Measurements from ENCODE around the gene ATL3.

The ATL3 gene

DNA sequence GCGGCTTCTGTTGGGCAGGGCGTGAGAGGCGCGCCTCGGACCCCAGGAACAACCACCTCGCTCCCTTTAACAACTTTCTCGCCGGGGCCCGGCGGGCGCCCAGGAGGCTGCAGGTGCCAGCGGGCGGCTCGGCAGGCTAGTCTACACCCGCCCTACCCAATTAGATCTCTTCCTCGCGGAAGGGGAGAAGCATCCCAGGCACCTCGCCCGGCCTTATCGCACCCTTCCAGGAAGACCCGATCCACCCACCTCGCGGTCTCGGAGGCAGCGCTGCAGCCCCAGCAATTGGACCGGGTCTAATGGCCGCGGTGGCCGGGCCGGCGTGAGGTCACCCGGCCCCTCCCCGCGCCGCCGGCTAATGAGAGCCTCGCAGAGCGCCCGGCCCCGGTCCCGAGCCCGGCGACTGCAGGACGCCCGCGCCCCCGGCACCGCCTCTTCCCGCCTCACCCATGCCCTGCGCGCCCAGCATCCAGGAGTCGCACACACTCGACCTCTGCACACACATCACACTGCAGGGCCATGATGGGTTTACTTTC is 57.0 kb downstream of the ATL3 start, which contains the start of gene PLAAT3 (continued):
- TF ChIP-seq, protein P1, sequence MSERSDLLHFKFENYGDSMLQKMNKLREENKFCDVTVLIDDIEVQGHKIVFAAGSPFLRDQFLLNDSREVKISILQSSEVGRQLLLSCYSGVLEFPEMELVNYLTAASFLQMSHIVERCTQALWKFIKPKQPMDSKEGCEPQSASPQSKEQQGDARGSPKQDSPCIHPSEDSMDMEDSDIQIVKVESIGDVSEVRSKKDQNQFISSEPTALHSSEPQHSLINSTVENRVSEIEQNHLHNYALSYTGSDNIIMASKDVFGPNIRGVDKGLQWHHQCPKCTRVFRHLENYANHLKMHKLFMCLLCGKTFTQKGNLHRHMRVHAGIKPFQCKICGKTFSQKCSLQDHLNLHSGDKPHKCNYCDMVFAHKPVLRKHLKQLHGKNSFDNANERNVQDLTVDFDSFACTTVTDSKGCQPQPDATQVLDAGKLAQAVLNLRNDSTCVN (tag by site-specific recombination; optimal IDR thresholded peaks at IDR 0.05) = peak; percentile 59
- TF ChIP-seq ZFHX2 (tag by site-specific recombination; conservative IDR thresholded peaks at IDR 0.05) = peak; percentile 15; the same call in 1 of the 2 replicates
- TF ChIP-seq SP7 (tag by site-specific recombination; IDR thresholded peaks at IDR 0.05) = 0 out of 2 replicates have a peak, but pooled peaks have one; percentile 13
- peak; percentile 61; the same call in 1 of the 2 replicates for TF ChIP-seq ZBTB20 (tag by site-specific recombination; IDR thresholded peaks at IDR 0.05)
- TF ChIP-seq KLF7 (tag by site-specific recombination; IDR thresholded peaks at IDR 0.05; ENCODE audit: borderline replicate concordance) = no peak
- TF ChIP-seq ZNF311 (tag by site-specific recombination; IDR thresholded peaks at IDR 0.05; ENCODE audit: borderline replicate concordance) = no peak
- TF ChIP-seq, protein P2, sequence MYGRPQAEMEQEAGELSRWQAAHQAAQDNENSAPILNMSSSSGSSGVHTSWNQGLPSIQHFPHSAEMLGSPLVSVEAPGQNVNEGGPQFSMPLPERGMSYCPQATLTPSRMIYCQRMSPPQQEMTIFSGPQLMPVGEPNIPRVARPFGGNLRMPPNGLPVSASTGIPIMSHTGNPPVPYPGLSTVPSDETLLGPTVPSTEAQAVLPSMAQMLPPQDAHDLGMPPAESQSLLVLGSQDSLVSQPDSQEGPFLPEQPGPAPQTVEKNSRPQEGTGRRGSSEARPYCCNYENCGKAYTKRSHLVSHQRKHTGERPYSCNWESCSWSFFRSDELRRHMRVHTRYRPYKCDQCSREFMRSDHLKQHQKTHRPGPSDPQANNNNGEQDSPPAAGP (tag by site-specific recombination; IDR thresholded peaks at IDR 0.05) = no peak
- no peak for TF ChIP-seq ZNF114 (tag by site-specific recombination; IDR thresholded peaks at IDR 0.05)
- no peak for TF ChIP-seq ZNF558 (tag by site-specific recombination; IDR thresholded peaks at IDR 0.05)
- no peak for TF ChIP-seq ZNF121 (tag by site-specific recombination; IDR thresholded peaks at IDR 0.05)
- TF ChIP-seq ZNF776 (tag by site-specific recombination; IDR thresholded peaks at IDR 0.05; ENCODE audit: borderline replicate concordance) = no peak
- no peak for TF ChIP-seq ZNF184 (tag by site-specific recombination; IDR thresholded peaks at IDR 0.05)
- TF ChIP-seq KLF8 (tag by site-specific recombination; IDR thresholded peaks at IDR 0.05) = peak; percentile 16; the same call in 1 of the 2 replicates
- no peak for TF ChIP-seq HOXD13 (CRISPR knock-in tag; IDR thresholded peaks at IDR 0.05; ENCODE audit: borderline replicate concordance)
- peak; percentile 19; the same call in 1 of the 2 replicates for TF ChIP-seq GLIS2 (tag by site-specific recombination; IDR thresholded peaks at IDR 0.05)
- 0 out of 2 replicates have a peak, but pooled peaks have one; percentile 13 for TF ChIP-seq YY1 (tag by site-specific recombination; IDR thresholded peaks at IDR 0.05)

DNA sequence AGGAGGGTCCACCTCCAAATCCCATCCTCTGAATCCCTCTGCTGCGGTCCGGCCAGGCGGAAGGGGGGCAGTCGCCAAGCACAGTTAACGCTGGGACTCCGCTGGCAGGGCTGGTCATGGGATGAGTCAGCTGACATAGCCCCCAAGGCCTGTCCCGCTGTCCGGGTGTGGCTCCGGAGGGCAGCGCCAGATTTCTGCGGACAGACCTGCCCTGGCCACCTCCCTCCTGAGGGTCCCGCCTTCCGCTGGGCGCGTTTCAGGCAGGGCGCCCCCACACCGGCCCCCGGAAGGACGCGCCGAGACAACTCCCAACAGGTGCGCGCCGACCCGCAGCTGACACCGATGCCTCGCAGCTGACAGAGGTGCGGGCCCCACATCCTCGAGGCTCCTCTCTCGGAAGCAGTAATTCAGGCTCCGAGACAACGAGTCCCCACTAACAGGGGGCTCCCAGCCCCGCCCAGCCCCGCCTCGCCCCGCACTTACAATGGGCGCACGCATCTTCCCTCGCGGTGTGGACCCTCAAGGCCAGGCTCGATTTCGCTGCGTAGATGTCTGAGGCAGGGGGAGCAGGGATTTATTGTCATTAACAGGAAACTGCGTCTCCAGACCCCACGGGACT is 57.5 kb downstream of the ATL3 start:
- Histone ChIP-seq H3K4me1 (ENCODE audit: control insufficient read depth, insufficient read depth, low read length) (no peaks in the 10 kb centered on the region), H3K4me3 (ENCODE audit: low read depth, low read length) (peak overlapping the region; percentile 57), H3K36me3 (ENCODE audit: control insufficient read depth in 2 of 2, insufficient read depth in 1 of 2, low read length in 2 of 2) (no peaks in the 10 kb centered on the region), H3K9me3 (ENCODE audit: control insufficient read depth, insufficient read depth, low read depth, low read length) (no peaks in the 10 kb centered on the region), H3K27ac (ENCODE audit: extremely low read depth, low read depth, low read length) (no peak overlapping the region; the same call in 1 of the 2 replicates)
- CTCF ChIA-PET = no interaction called here
- POLR2A ChIA-PET = no interaction called here
- TF ChIP-seq ZNF660 (tag by site-specific recombination; IDR thresholded peaks at IDR 0.05) (no peak), GLIS2 (tag by site-specific recombination; IDR thresholded peaks at IDR 0.05) (peak; percentile 45; the same call in 1 of the 2 replicates), ZNF707 (tag by site-specific recombination; IDR thresholded peaks at IDR 0.05) (no peak), ZNF549 (tag by site-specific recombination; IDR thresholded peaks at IDR 0.05) (no peak), ZNF335 (tag by site-specific recombination; conservative IDR thresholded peaks at IDR 0.05) (peak; percentile 87), REPIN1 (tag by site-specific recombination; IDR thresholded peaks at IDR 0.05; ENCODE audit: low read depth) (no peak), ZXDB (tag by site-specific recombination; IDR thresholded peaks at IDR 0.05) (peak; percentile 36; the same call in 1 of the 2 replicates), ZNF155 (tag by site-specific recombination; IDR thresholded peaks at IDR 0.05) (no peak), SCRT2 (tag by site-specific recombination; IDR thresholded peaks at IDR 0.05) (peak; percentile 96), ZNF16 (tag by site-specific recombination; IDR thresholded peaks at IDR 0.05; ENCODE audit: low read depth) (no peak), ZSCAN23 (tag by site-specific recombination; IDR thresholded peaks at IDR 0.05) (no peak), SP3 (tag by site-specific recombination; IDR thresholded peaks at IDR 0.05) (peak; percentile 62), SCRT1 (tag by site-specific recombination; IDR thresholded peaks at IDR 0.05; ENCODE audit: borderline replicate concordance) (peak; percentile 71), ZNF138 (tag by site-specific recombination; IDR thresholded peaks at IDR 0.05; ENCODE audit: borderline replicate concordance) (no peak), ZNF394 (tag by site-specific recombination; IDR thresholded peaks at IDR 0.05; ENCODE audit: borderline replicate concordance) (no peak), ZNF501 (tag by site-specific recombination; IDR thresholded peaks at IDR 0.05) (0 out of 2 replicates have a peak, but pooled peaks have one; percentile 32)
- TF ChIP-seq, protein P3, sequence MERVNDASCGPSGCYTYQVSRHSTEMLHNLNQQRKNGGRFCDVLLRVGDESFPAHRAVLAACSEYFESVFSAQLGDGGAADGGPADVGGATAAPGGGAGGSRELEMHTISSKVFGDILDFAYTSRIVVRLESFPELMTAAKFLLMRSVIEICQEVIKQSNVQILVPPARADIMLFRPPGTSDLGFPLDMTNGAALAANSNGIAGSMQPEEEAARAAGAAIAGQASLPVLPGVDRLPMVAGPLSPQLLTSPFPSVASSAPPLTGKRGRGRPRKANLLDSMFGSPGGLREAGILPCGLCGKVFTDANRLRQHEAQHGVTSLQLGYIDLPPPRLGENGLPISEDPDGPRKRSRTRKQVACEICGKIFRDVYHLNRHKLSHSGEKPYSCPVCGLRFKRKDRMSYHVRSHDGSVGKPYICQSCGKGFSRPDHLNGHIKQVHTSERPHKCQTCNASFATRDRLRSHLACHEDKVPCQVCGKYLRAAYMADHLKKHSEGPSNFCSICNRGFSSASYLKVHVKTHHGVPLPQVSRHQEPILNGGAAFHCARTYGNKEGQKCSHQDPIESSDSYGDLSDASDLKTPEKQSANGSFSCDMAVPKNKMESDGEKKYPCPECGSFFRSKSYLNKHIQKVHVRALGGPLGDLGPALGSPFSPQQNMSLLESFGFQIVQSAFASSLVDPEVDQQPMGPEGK (tag by site-specific recombination; IDR thresholded peaks at IDR 0.05) = peak; percentile 84
- TF ChIP-seq, protein P4, sequence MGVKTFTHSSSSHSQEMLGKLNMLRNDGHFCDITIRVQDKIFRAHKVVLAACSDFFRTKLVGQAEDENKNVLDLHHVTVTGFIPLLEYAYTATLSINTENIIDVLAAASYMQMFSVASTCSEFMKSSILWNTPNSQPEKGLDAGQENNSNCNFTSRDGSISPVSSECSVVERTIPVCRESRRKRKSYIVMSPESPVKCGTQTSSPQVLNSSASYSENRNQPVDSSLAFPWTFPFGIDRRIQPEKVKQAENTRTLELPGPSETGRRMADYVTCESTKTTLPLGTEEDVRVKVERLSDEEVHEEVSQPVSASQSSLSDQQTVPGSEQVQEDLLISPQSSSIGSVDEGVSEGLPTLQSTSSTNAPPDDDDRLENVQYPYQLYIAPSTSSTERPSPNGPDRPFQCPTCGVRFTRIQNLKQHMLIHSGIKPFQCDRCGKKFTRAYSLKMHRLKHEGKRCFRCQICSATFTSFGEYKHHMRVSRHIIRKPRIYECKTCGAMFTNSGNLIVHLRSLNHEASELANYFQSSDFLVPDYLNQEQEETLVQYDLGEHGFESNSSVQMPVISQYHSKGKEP (tag by site-specific recombination; IDR thresholded peaks at IDR 0.05) = no peak
